Cortex of kidney (tissue), 1 donor: ENCODE data around the gene SPEF2.
"Not testable (repeated sequence)": the region's sequence is repeated elsewhere in the genome, so short reads cannot be mapped to it uniquely, and the experiment has no call there.

Source experiments
- DNase-seq: peaks from one replicate; lab custom pipeline; 2025; lab: John Stamatoyannopoulos, UW

Gene SPEF2

DNA sequence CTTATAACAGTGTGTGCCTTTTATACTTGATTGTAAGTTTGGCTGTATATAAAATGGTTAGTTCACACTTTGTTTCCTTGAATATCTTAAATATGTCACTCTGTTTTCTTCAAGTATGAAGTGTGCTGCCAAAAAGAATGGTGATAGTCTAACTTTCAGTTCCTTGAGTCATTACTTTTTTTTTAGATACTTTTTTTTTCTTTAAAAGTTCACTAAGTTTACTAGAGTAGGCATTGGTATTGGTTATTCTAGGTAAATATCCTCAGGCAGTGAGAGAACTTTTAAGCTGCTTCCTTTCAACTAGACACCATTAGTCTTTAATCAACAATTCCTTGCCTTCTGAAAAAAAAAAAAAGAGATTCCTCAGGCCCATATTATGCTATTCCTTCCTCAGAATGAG is 41.9 kb downstream of the SPEF2 start:
- DNase-seq: no peak

DNA sequence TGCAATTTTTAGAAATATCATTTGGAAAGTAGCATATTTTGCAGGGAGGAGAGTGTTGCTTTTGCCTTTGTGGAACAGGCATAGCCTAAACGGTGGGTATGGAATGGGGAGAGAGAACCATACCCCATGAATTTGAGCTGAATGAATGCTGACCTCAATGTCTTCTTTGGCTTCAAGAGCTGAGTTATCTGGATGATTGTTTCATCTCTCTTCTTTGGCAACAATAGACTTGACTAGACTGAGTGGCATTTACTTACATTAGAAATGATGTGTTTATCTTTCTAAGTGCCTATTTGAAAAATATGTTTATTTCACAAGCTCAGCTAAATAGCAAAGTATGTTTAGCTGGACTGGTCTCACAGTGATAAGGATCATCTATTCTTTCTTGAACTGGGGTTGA is 42.8 kb downstream of the SPEF2 start:
- no peak for DNase-seq

DNA sequence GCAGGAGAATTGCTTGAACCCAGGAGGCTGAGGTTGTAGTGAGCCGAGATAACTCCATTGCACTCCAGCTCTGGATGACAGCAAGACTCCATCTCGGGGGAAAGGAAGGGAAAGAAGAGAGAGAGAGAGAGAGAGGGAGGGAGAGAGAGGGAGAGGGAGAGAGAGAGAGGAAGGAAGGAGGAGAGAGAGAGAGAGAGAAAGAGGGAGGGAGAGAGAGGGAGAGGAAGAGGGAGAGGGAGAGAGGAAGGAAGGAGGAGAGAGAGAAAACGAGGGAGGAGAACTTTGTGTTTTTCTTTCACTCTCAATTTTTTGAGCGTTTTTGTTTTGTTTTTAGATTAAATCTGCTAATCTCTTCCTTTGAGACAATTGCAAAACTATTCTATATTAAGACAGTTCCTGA is 46.9 kb downstream of the SPEF2 start:
- DNase-seq: no peak

DNA sequence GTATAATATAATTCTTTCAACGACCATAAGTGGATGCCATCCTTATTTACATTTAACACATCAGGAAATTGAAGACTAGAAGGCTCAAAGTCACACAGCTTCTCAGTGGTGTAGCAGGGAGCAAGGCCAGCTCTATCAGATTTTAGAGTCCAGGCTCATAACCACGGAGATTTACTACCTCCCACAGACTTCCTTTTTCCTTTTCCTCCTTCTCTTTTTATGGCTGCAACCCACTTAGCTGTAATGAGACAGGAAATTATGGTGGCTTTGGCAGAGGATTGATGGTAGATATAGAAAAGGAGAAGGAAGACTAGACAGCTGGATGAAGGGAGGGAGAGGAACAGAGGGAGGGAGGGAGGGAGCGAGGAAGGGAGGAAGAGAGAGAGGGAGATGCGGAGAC is 47.4 kb downstream of the SPEF2 start:
- no peak for DNase-seq

DNA sequence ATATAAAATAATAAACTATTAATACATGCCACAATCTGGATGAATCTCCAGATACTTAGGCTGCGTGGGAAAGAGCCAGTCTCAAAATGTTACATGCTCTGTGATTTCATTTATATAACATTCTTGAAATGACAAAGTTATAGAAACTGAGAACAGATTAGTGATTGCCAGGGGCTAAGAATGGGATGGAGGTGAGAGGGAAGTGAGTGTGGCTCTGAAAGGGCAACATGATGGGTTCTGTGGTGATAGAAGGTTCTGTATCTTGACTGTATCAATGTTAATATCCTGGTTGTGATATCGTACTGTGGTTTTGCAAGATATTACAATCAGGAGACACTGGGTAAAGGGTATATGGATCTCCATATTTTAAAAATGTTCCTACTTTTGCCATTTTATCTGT is 50.7 kb downstream of the SPEF2 start:
- DNase-seq: no peak

DNA sequence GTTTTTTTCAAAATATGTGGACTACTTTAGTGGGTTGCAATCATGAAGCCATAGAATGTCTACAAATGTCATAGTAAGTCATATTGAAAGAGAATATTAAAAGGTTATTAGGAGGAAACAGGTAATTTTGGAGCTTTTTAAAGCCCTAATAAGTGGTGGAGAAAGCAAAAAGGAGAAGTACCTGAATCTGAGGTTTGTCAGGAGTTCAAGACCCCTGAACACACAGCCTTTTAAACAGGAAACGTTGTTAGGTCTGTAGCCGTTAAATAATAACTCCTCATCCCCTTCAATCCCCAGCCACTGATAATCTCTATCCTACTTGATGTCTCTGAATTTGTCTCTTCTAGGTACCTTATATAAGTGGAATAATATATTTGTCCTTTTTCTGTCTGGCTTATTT is 51.1 kb downstream of the SPEF2 start:
- DNase-seq: no peak

DNA sequence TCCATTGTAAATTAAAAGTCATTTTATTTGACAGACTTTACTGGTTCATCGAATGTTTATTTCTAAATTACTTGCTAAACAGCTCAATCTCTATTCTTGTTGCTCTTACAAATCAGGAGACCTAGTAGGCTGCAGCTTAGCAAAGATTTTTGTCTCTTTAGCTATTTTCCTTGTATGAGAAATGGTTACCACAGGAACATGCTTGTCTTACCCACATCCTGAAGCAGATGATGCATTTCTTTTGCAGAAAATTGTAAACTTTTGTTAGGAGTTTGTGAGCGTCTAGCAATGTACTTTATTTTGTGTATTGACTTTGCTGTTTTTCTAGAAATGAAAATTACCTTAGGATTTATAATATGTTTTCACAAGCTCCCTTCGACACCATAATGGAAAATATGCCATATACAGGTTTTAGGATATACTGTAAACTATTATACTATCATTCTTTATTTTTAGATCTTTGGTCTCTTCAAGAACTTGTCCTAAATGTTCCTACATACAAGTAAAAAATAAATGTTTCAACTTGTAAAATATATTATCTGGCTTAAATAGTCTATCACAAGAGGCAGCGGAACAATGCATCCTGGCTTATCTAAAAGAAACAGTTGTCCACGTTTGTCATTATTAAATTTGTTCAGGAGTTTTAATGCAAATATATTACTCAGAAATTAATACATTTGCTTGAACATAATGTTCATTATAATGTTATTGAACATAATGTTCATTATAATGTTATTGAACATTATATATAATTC is 54.1 kb downstream of the SPEF2 start:
- DNase-seq: no peak

DNA sequence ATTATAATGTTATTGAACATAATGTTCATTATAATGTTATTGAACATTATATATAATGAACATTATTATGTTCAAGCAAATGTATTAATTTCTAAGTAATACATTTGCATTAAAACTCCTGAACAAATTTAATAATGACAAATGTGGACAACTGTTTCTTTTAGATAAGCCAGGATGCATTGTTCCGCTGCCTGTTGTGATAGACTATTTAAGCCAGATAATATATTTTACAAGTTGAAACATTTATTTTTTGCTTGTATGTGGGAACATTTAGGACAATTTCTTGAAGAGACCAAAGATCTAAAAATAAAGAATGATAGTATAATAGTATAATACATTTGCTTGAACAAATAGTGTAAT is 54.6 kb downstream of the SPEF2 start:
- DNase-seq: not testable (repeated sequence)

DNA sequence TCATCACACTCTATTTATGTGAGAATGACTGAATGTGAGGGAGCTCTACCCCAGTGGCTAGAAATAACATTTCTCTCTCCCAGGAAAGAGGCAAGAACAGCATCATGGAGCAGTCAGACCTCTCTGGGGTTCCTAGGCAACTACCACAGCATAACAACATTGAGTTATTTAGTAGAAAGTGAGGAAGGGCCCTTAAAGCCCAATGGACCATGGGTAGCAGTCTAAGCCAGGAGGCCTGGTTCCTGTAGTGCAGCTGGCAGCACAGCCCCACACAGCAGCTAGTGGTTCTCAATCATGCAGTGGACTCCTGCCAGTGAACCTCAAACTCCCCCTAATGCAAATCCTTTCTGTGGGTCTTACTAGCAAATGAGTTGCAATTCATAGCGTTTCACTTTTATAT is 55.3 kb downstream of the SPEF2 start:
- DNase-seq: no peak

DNA sequence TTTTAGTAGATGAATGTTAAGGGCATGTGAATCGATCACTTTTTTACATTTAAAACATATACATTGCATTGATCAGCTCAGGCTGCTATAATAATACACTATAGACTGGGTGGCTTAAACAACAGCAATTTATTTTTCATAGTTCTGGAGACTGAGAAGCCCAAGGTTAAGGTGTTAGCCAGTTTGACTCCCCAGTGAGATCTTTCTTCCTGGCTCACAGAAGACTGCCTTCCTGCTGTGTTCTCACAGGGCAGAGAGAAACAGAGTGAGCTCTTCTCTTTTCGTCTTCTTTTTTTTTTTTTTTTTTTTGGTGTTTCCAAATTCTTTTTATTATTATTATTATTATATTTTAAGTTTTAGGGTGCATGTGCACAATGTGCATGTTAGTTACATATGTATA is 56.4 kb downstream of the SPEF2 start:
- no peak for DNase-seq

DNA sequence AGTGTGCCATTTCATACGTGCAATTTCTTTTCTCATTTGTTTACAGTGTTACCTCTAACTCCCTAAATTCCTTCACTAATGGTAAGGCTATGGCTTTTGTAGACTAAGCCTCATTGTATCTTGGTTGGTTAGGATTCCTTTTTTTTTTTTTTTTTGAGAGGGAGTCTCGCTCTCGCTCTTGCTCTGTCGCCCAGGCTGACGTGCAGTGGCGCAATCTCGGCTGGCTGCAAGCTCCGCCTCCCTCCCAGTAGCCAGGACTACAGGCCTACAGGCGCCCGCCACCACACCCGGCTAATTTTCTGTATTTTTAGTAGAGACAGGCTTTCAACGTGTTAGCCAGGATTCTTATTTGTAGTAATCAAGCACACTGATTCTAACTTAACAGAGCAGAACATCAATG is 57.7 kb downstream of the SPEF2 start:
- no peak for DNase-seq

DNA sequence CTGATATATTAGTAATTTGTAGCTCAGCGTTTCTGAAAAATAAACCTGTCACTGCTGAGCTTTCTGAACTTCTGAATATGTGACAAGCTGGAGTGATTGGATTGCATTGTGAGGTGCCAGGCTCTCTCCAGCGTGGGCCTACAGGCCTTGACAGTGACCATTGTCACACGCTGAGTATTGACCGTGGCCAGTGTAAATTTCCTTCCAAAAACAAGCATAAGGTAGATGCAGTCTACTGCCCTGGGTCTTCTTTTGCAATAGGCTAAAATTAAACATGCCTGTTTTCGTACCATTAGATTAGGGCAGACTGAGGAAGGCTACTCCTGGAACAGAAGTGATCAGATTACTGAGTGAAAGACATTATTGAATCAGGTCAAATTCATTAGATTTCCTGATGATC is 60.2 kb downstream of the SPEF2 start:
- DNase-seq: no peak

DNA sequence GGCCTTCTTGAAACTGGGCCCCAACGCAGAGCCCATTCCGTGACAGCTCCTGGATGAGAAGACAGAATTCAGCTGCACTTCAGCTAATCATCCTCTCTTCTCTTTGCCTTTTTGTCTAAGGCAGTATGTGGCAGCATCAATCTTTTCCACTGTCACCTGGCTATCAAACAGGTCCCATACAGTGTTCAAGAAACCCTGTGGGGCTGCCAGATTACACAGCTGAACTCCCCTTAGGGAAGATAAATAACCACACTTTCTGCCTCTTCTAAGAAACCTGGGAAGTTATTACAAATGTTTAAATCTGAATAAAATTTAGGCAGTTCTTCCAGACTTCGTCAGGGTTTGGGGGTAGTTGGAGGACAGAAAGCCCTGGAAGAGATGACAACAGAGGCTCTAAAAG is 61.0 kb downstream of the SPEF2 start:
- DNase-seq: no peak

DNA sequence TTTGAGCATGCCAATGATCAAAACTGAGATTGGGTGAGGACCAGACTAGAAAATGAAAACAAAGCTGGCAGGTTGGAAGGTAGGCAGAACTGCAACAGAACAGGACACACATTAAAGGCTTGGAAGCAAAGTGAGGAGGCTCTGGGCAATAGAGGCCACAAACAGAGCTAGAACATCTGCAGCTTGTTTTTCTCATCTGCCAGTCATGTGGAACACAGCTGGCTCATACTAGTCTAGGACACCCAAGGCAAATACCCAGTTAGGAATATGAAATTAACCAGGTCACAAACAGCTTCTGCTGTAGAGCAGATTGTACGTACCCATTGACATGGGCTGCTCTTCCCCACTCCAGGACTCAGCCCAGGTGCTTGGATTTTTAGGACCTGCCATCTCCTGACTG is 61.7 kb downstream of the SPEF2 start:
- DNase-seq: no peak

DNA sequence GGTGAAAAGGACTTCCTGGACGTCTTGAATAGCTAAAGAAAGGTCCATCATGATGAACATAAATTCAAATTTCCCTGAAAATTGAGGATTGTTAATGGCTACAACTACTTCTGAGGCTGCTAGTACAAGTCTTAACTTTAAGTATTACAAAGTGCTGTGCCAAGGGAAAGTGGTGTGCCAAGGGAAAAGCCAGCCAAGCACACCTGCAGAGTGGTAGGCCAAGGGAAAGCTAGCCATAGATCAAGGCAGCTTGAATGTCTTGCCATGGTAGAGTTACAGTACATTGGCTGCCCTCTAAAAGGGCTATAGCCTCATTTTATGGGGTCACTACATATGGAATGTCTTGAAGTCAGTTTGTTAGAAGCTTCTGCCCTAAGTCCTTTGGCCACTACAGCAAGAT is 64.2 kb downstream of the SPEF2 start:
- no peak for DNase-seq

DNA sequence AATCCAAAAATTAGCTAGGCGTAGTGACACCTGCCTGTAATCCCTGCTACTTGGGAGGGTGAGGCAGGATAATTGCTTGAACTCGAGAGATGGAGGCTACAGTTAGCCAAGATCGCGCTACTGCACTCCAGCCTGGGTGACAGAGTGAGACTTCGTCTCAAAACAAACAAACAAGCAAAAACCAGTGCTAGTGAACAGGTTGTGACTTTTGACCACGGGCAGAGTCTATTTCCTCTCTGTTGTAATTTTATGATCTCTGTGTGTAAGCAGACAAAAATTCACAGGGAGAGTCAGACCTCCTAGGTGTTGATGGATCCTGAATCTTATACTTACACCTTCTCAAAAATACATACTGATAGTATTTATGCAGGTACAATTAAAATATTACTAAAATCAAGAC is 65.8 kb downstream of the SPEF2 start:
- no peak for DNase-seq

DNA sequence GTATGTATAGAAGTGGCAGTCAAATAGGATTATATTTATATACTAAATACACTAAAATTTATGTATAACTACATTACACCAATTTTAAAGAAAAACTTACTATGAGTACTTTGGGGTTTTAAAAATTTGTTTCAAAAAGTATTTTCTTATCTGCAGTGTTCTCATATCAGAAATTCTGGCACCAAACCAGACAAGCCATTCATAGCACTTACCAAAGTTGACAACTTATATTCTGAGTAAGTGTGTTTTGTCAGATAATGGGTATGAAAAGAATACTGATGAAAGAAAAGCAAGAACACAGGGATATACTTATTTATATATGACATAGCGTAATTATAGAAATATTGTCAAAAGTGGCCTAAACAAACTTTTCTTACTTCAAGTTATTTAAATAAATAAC is 67.5 kb downstream of the SPEF2 start:
- DNase-seq: no peak

DNA sequence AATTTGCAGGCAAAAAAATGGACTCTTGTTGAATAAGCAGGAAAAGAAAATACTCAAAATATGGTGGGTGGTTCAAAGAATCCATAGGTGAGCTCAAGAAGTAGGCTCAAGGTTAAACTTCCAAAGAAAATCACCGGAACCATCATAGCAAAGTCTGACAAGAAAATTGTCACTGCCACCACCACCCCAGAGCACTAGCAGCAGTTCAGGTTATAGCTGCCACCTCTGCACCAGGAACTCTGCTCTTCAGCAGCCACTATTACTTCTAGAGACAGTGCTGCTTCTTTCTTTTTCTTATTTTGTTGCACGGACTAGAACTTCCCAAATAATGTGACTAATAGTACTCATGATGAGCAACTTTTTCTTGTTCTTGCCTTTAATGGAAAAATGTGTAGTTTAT is 70.3 kb downstream of the SPEF2 start:
- DNase-seq: no peak

DNA sequence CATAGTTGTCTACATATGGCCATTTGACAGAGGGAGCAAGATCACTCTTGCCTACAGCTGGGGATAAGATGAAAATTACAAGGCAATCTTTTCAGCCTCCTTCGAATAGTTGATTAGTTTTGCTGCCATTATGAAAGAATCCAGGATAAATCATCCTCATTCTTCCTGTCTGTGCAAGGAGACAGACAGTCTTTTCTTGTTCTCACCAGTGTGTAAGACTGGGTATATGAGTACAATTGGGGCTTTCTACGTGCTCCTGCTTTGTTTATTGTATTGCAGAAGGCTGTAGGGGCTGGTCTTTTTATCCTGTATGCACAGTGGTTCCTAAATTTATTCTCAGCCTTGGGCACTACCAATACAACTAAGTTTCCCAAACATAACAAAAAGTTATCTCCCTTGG is 76.8 kb downstream of the SPEF2 start:
- no peak for DNase-seq

DNA sequence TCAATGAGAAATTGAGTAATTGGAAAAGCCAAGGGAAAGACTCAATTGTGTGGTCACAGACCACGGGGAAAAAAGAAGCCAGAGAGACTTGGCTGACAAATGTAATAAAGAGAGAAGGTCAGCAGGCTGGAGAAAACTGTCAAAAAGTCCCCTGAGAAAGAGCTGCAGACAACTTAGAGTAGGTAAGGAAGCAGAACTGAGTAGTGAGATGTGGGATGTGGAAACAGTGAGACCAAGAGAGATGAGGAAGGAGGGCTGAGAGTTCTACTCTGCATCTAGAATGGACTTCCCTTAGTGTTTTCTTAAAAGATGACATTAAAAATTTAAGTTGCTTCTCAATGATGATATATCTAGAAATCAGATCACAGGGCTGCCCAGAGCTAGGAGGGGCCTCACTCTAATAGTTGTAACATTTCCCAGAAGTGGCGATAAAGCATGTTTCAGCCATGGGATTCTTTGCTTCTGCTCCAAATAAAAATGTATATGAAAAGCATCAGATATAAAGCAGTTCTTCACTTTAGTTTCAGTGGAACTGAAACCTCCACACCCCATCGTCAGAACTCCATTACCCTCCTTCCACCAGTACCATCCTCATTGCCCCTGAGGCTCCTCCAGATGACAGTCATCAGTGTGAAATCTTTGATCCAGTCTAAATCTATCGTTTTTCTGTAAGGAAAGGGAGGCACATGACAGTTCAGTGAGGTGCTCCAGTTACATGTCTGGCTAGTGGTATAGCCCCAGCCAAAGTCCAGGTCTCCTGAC is 80.6 kb downstream of the SPEF2 start:
- DNase-seq: no peak

DNA sequence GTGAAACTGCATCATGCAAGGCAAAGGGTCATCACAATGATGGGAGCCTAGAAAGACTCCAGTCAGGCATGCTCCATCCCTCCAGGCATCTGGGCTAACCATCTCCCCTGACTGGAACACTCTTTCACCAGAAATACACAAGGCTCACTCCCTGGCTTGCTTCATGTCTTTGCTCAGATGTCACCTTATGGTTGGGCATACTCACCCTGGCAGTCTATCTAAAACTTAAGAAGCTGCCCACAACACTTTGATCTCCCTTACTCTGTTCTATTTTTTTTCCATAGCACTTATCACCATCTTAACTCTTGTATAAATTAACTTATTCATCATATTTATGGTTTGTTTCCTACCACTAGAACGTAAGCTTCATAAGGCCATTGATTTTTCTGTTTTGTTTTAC is 90.0 kb downstream of the SPEF2 start:
- DNase-seq: no peak

DNA sequence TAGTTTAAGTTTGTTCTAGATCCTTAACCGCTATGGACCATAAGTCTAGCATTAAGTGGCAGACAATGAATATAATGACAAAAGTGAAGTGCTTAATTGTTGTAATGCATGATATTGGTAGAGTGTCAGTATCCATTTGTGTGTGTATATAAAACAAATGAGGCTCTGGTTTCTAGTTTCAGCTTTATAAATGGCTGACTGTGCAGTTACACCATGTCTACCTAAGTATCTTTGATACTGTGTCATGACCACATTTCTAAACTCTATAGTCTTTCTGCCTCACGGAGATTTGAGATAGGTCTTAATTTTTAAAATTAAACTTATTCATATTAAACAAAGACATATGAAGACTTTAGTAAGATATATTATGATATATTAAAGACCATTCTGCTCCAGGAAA is 92.0 kb downstream of the SPEF2 start:
- no peak for DNase-seq

DNA sequence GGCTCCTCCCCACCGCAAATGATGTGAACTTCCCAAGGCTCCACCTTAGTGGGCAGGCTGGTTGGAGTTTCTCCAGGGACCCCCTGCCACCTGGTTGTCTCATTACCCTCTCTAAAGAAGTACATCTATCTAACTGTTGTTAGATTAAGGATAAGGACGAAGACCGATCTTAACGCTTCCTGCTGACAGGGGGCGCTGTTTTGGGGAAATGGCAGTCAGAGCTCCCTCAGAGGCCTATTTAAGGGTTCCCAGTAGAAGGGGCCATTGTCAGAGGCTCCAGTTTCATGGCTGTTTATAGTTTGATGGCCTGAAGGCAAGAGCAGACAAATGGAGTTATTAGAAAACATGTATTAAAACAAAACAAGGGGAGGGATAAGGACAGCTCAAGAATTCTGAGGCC is 100.1 kb downstream of the SPEF2 start:
- no peak for DNase-seq

DNA sequence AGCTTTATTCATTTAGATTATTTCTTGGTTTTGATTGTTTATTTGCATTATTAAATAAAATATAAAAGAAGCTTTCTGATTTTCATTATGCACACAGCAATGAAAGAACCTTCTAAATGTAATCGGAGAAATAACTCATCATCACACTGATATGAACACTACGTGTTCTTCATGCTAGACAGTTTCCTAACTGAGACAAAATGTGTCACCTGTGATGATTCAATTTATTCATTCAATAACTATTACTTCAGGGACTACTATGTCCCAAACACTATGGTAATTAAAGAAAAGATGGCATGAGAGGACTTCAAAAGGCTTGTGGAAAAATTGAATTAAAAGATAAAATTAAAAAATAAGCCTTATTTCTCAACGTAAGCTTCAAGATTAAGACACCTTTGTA is 118.1 kb downstream of the SPEF2 start:
- no peak for DNase-seq
